Measurements from ENCODE around the gene MUC7. TPM values are rescaled to one million over a fixed set of nuclear protein-coding genes. Genes with fewer than 3 reads are reported as not detected.
"Not testable (repeated sequence)": the region's sequence is repeated elsewhere in the genome, so short reads cannot be mapped to it uniquely, and the experiment has no call there.

MUC7 gene
- total RNA-seq, result 1 to 10 TPM in 1 of 8 experiments, under 1 TPM in 5, not detected in 2; 0.20 to 1.3 (median 0.44) TPM

DNA sequence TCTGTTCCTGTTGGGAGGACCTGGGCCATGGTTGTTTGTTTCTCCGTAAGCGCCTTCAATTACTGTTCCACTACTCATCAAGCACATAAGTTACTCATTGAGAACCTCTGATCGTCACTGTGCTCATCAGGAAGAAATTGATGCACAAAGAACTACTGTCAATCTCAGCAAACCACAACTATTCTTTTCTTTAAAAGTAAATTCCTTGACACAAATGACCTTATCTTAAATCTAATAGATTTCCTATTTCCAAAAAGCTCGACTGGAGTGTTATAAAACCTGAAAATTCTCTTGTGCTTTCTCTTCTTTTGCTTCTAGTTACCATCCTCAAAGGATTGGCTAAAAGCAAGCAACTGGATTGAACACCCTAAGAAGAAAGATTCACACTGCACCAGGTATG lies at the start of gene MUC7:
TSS of gene MUC7 (plus strand) at position 301 of the 400 bp plus-strand sequence. CDS start 1,825 bp downstream, outside the sequence.
- no peak for ATAC-seq (replicated peaks in 6 of 8)
- WGBS, 10 experiments, result 12 to 87% (median 63%) methylated on average over 1 to 4 of the region's 4 CpGs; no CpG with 5 or more reads in 1 of the 10 experiments
- Histone ChIP-seq H3K4me1 (replicated peaks in 1 of 2) (no peaks in the 10 kb centered on the region), H3K27ac (no peak within 1 kb of the TSS), H3K4me3 (no peak within 1 kb of the TSS)
- in situ Hi-C loops (cut with MboI; ENCODE audit: low pct_unique_long_range_greater_than_20kb in 2 of 9, low sequenced_read_pairs in 9 of 9, unreplicated experiment in 9 of 9), result no loop called here

DNA sequence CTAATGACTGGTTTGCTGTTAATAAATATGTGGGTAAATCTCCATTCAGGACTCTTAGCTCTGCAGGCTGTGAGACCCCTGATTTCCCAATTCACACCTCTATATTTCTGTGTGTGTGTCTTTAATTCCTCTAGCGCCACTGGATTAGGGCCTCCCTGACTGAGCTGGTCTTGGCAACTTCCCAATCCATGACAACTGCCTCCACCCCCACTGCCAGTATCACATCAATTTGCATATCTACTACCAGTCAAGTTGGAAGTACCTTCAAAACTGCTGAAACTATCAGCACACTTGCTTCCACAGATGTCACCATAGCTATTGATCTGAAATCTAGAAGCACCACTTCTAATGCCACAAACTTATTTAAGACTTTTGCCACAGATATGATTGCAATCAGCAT lies 46.7 kb upstream of the MUC7 start:
- ATAC-seq (replicated peaks in 6 of 8), result no peak
- Histone ChIP-seq H3K4me1 (replicated peaks in 1 of 2) (no peaks in the 10 kb centered on the region), H3K27ac (no peak overlapping the region), H3K4me3 (no peak overlapping the region)
- in situ Hi-C loops (cut with MboI; ENCODE audit: low pct_unique_long_range_greater_than_20kb in 2 of 9, low sequenced_read_pairs in 9 of 9, unreplicated experiment in 9 of 9), result no loop called here
- 100% methylated on average over 1 of the region's 1 CpG; no CpG with 5 or more reads in 9 of the 10 experiments for WGBS, 10 experiments

DNA sequence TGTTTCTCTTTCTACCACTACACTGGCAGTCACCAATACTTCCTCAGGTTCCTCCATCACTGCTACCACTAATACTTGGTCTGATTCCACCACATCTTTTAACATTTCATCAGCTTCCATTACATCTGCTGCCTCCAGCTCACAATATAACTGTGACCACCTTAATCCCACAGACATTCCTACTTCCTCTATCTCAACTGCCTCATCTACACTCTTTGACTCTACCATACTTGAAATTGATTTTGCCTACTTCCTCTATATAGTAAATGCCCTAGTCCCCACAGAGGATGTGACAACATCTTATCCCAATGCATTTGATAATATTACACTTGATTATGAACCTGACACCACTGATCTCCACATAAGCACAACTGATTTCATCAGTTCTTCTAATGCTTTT lies 45.2 kb upstream of the MUC7 start:
- no peaks in the 10 kb centered on the region for H3K4me1 ChIP-seq (replicated peaks in 1 of 2)
- H3K27ac ChIP-seq, result no peak overlapping the region
- in situ Hi-C loops (cut with MboI; ENCODE audit: low pct_unique_long_range_greater_than_20kb in 2 of 9, low sequenced_read_pairs in 9 of 9, unreplicated experiment in 9 of 9), result no loop called here
- no peak overlapping the region for H3K4me3 ChIP-seq
- ATAC-seq (replicated peaks in 6 of 8), result no peak

DNA sequence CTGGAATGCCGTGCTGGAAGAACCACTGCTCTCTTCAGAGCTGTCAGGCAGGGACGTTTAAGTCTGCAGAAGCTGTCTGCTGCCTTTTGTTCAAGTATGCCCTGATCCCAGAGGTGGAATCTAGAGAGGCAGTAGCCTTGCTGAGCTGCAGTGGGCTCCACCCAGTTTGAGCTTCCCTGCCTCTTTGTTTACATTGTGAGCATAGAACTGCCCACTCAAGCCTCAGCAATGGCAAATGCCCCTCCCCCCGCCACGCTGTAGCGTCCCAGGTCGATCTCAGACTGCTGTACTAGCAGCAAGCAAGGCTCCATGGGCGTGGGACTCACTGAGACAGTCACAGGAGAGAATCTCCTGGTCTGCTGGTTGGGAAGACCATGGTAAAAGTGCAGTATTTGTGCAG lies 34.8 kb upstream of the MUC7 start:
- H3K27ac ChIP-seq, result no peak overlapping the region
- peak in 2 of 8 experiments; percentile 27 to 32 for ATAC-seq (replicated peaks in 6 of 8)
- in situ Hi-C loops (cut with MboI; ENCODE audit: low pct_unique_long_range_greater_than_20kb in 2 of 9, low sequenced_read_pairs in 9 of 9, unreplicated experiment in 9 of 9), result no loop called here
- no peak overlapping the region for H3K4me3 ChIP-seq
- H3K4me1 ChIP-seq (replicated peaks in 1 of 2), result no peaks in the 10 kb centered on the region
- WGBS, 10 experiments, result 0 to 70% (median 17%) methylated on average over 1 to 6 of the region's 7 CpGs; no CpG with 5 or more reads in 4 of the 10 experiments

DNA sequence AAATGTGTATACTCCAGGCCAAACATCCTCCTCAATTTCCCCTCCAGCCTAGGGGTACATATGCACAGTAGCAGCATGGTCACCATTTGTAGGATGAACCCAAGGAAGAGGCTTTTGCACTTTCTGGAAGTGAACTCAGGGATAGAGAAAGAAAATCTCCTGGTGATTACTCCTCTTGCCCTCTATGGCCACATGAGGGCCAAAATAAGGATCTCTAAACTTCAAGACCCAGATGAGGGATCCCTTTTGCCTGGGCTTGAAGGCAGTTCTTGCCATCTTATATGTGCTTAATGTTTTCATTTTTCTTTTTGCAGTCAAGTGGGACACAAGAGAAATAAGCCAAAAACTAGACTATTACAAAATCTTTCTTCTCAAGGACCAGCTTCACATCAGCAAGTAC lies 29.5 kb upstream of the MUC7 start:
- H3K4me1 ChIP-seq (replicated peaks in 1 of 2), result no peaks in the 10 kb centered on the region
- H3K4me3 ChIP-seq, result no peak overlapping the region
- in situ Hi-C loops (cut with MboI; ENCODE audit: low pct_unique_long_range_greater_than_20kb in 2 of 9, low sequenced_read_pairs in 9 of 9, unreplicated experiment in 9 of 9), result no loop called here
- H3K27ac ChIP-seq, result no peak overlapping the region
- no peak for ATAC-seq (replicated peaks in 6 of 8)

DNA sequence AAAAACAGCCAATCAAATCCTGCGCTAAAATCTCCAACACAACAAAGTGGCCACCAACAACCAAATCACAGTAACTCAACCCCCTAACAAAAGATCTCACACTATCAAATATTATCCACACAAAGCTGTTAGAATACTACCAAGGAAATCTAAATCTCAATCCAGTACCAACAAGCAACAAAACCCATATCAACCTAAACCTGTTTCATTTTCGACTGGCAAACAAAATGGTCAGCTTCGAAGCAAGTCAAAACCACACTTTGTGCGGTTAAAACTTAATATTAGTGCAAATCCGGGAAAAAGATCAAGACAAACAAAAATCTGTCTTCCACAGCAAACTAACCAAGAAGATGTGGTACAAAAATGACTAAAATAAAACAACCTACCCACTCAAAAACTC lies 28.7 kb upstream of the MUC7 start:
- WGBS, 10 experiments, result 20 to 100% (median 85%) methylated on average over 1 to 5 of the region's 5 CpGs
- H3K4me1 ChIP-seq (replicated peaks in 1 of 2), result no peaks in the 10 kb centered on the region
- H3K27ac ChIP-seq, result no peak overlapping the region
- no peak for ATAC-seq (replicated peaks in 6 of 8)
- H3K4me3 ChIP-seq, result no peak overlapping the region
- in situ Hi-C loops (cut with MboI; ENCODE audit: low pct_unique_long_range_greater_than_20kb in 2 of 9, low sequenced_read_pairs in 9 of 9, unreplicated experiment in 9 of 9), result no loop called here

DNA sequence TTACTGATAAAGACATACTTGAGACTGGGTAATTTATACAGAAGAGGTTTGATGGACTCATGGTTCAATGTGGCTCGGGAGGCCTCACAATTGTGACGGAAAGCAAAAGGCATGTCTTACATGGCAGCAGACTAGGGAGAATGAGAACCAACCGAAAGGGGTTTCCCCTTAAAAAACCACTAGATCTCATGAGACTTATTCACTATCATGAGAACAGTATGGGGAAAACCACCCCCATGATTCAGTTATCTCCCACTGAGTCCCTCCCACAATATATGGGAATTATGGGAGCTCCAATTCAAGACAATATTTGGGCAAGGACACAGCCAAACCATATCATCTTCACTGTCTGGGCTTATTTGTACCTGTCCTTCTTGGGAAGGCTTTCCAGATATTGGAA lies 22.8 kb upstream of the MUC7 start:
- WGBS, 10 experiments, result 12 to 100% (median 91%) methylated on average over 1 to 3 of the region's 3 CpGs
- no peaks in the 10 kb centered on the region for H3K4me1 ChIP-seq (replicated peaks in 1 of 2)
- no peak for ATAC-seq (replicated peaks in 6 of 8)
- in situ Hi-C loops (cut with MboI; ENCODE audit: low pct_unique_long_range_greater_than_20kb in 2 of 9, low sequenced_read_pairs in 9 of 9, unreplicated experiment in 9 of 9), result no loop called here
- no peak overlapping the region for H3K4me3 ChIP-seq
- no peak overlapping the region for H3K27ac ChIP-seq

DNA sequence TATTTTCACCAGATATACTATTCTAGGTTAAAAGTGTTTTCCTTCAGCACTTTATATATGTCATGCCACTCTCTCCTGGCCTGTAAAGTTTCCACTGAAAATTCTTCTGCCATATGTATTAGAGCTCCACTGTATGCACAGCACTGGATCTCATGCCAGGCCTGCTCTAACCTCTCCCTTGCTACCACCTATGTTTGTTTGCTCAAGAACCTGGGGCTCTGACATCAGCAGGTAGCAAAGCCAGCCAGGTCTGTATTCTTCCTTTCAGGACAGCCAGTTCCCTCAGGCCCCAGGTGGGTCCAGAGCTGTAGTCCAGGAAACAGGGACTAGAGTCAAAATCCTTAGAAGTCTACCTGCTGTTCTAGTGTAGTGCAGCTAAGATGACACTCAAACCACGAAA lies 19.1 kb upstream of the MUC7 start:
- no peak for ATAC-seq (replicated peaks in 6 of 8)
- in situ Hi-C loops (cut with MboI; ENCODE audit: low pct_unique_long_range_greater_than_20kb in 2 of 9, low sequenced_read_pairs in 9 of 9, unreplicated experiment in 9 of 9), result no loop called here
- H3K4me3 ChIP-seq, result no peak overlapping the region
- no peaks in the 10 kb centered on the region for H3K4me1 ChIP-seq (replicated peaks in 1 of 2)
- WGBS, 10 experiments, result 0 to 83% (median 5%) methylated on average over 1 of the region's 1 CpG; no CpG with 5 or more reads in 6 of the 10 experiments
- no peak overlapping the region for H3K27ac ChIP-seq

DNA sequence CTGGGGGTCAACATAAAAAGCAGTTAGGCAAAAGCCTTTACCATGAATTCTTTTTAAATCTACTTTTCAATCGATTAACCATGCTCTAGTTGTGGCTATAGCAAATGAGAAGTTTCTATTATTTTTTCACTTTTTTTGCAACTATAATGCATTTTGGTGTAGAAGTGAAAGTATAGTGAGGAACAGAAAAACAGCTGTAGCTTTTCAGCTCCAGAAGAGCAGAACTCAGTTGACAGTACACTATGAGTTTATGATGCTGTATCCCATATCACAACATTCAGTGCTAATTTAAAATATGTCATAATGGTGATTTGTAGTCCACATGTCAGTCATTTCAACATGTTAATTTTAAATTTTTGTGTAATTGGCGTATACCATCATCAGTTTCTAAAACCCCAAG lies 8.7 kb upstream of the MUC7 start:
- in situ Hi-C loops (cut with MboI; ENCODE audit: low pct_unique_long_range_greater_than_20kb in 2 of 9, low sequenced_read_pairs in 9 of 9, unreplicated experiment in 9 of 9), result no loop called here

DNA sequence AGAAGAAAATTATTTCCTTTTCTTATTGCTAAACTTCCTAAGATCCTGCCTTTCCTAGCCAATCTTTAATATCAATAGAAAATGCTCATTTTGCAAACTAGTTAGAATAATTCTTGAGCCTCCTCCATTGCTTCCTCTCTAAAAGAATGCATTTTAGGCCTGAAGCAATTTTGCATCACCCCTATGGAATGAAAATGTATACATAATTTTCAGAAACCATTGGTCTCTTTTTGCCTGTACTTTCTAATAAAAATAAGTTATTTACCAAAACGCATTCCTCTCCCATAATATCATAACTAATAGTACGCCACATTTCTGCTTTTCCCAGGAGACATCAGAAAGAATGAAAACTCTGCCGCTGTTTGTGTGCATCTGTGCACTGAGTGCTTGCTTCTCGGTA lies 1.7 kb downstream of the MUC7 start:
- H3K27ac ChIP-seq, result no peak overlapping the region
- in situ Hi-C loops (cut with MboI; ENCODE audit: low pct_unique_long_range_greater_than_20kb in 2 of 9, low sequenced_read_pairs in 9 of 9, unreplicated experiment in 9 of 9), result no loop called here
- no peaks in the 10 kb centered on the region for H3K4me1 ChIP-seq (replicated peaks in 1 of 2)
- ATAC-seq (replicated peaks in 6 of 8), result peak in 2 of 8 experiments; percentile 23 to 71
- no peak overlapping the region for H3K4me3 ChIP-seq
- WGBS, 10 experiments, result 0 to 100% (median 74%) methylated on average over 1 to 4 of the region's 4 CpGs

More for the DNA sequence above, 8.7 kb upstream of the MUC7 start:
- no peak overlapping the region for H3K4me3 ChIP-seq
- H3K4me1 ChIP-seq (replicated peaks in 1 of 2), result no peaks in the 10 kb centered on the region
- H3K27ac ChIP-seq, result no peak overlapping the region
- no peak for ATAC-seq (replicated peaks in 6 of 8)
- 13 to 77% (median 54%) methylated on average over 1 to 2 of the region's 2 CpGs; no CpG with 5 or more reads in 2 of the 10 experiments for WGBS, 10 experiments

DNA sequence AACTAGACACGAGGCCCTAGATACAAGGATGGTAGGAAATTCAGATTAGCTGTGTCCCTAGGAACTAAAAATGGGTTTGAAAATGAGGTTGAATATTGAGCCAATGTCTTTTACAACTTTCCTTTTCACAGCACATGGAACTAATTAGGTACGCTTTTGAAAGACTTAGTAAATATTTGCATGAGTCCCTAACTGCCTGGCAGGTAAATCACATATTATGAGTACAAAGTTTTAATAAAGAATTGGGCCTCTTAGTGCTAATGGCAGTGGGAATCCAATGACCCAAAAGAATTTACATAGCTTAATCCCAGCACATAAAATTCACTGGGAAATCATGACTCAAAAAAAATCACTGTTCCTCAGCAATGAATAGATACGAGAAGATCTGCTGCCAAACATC lies 16.8 kb downstream of the MUC7 start:
- Histone ChIP-seq H3K27ac (no peak overlapping the region), H3K4me3 (no peak overlapping the region), H3K4me1 (replicated peaks in 1 of 2) (no peaks in the 10 kb centered on the region)
- peak in 2 of 8 experiments; percentile 39 to 93 for ATAC-seq (replicated peaks in 6 of 8)
- 0 to 100% (median 83%) methylated on average over 1 to 3 of the region's 3 CpGs; no CpG with 5 or more reads in 1 of the 10 experiments for WGBS, 10 experiments
- in situ Hi-C loops (cut with MboI; ENCODE audit: low pct_unique_long_range_greater_than_20kb in 2 of 9, low sequenced_read_pairs in 9 of 9, unreplicated experiment in 9 of 9), result loop anchor here in 1 of 9 experiments (25.0 kb wide), 1 partner anchor 176 kb away; no protein-coding TSS in a partner anchor

DNA sequence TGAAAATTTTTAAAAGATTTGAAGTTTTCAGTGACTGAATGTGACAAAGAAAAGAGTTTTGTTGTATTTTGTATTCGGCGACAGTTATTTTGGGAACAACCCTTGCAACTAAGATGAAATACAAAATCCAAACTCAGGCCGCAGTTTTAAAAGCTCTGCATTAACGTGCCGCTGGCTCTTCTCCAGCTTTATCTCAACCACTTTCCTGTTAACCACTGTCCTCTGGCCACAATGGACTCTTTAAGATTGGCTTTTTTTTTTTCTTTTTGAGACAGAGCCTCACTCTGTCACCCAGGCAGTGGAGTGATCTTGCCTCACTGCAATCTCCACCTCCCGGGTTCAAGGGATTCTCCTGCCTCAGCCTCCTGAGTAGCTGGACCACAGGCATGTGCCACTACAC lies 24.2 kb downstream of the MUC7 start:
- no peak overlapping the region for H3K4me3 ChIP-seq
- ATAC-seq (replicated peaks in 6 of 8), result no peak
- no peak overlapping the region for H3K27ac ChIP-seq
- in situ Hi-C loops (cut with MboI; ENCODE audit: low pct_unique_long_range_greater_than_20kb in 2 of 9, low sequenced_read_pairs in 9 of 9, unreplicated experiment in 9 of 9), result loop anchor here in 1 of 9 experiments (25.0 kb wide), 1 partner anchor 184 kb away; no protein-coding TSS in a partner anchor
- WGBS, 10 experiments, result 19 to 100% (median 80%) methylated on average over 2 to 6 of the region's 6 CpGs
- no peaks in the 10 kb centered on the region for H3K4me1 ChIP-seq (replicated peaks in 1 of 2)

DNA sequence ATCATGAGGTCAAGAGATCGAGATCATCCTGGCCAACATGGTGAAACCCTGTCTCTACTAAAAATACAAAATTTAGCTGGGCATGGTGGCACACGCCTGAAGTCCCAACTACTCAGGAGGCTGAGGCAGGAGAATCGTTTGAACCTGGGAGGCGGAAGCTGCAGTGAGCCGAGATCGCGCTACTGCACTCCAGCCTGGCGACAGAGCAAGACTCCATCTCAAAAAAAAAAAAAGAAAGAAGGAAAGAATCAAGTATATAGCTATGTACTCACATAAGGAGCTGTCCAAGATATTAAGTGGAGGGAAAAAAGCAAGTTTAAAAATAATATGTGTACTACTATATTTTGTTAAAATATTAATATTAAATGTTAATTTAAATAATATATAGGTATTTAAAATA lies 29.8 kb downstream of the MUC7 start:
- 34 to 94% (median 76%) methylated on average over 4 to 7 of the region's 8 CpGs; no CpG with 5 or more reads in 3 of the 10 experiments for WGBS, 10 experiments

DNA sequence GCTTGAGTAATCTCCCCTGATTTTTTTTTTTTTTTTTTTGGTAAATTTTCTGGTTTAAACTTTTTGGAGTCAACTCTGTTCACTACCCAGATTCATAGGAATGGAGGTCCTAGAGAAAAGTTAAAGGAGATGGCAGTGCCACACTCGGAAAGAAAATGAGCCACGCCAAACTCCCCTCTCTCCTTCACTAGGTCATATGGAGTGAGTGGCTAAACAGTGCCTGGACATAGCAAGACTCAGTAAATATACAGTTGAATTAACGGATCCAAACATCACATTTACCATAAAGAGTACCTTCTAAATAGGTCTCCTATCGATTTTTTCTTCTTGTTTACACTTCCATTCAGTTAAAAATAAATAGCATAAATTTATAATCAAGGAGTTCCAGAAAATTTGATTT lies 32.7 kb downstream of the MUC7 start:
- WGBS, 10 experiments, result 5 to 67% (median 47%) methylated on average over 2 to 4 of the region's 4 CpGs
- in situ Hi-C loops (cut with MboI; ENCODE audit: low pct_unique_long_range_greater_than_20kb in 2 of 9, low sequenced_read_pairs in 9 of 9, unreplicated experiment in 9 of 9), result loop anchor here in 5 of 9 experiments (25.0 kb wide), 3 partner anchors 592 to 817 kb away; no protein-coding TSS in a partner anchor

More for the DNA sequence above, 29.8 kb downstream of the MUC7 start:
- H3K4me1 ChIP-seq (replicated peaks in 1 of 2); H3K4me3 ChIP-seq; H3K27ac ChIP-seq; ATAC-seq (replicated peaks in 6 of 8): not testable (repeated sequence)
- in situ Hi-C loops (cut with MboI; ENCODE audit: low pct_unique_long_range_greater_than_20kb in 2 of 9, low sequenced_read_pairs in 9 of 9, unreplicated experiment in 9 of 9), result loop anchor here in 5 of 9 experiments (25.0 kb wide), 3 partner anchors 590 to 815 kb away; no protein-coding TSS in a partner anchor

More for the DNA sequence above, 32.7 kb downstream of the MUC7 start:
- H3K4me3 ChIP-seq, result no peak overlapping the region
- H3K27ac ChIP-seq, result no peak overlapping the region
- H3K4me1 ChIP-seq (replicated peaks in 1 of 2), result no peaks in the 10 kb centered on the region
- ATAC-seq (replicated peaks in 6 of 8), result no peak
